H9 (cell line): ENCODE data around the gene C10orf105. TPM values are rescaled to one million over a fixed set of nuclear protein-coding genes. Genes with fewer than 3 reads are reported as not detected.

Experiments
- DNase-seq: peaks from one replicate; pipeline ENCODE4 v3.0.0-alpha.2; 2017
- H2AFZ ChIP-seq: one replicate; pipeline ENCODE4 v1.6.1; 2013; ENCODE audit warnings: mild to moderate bottlenecking, low read length, control low read depth, moderate library complexity
- H2AK5ac ChIP-seq: 2 replicates; pipeline ENCODE4 v1.6.1; 2013; ENCODE audit warnings: low read length, control low read depth, mixed read lengths; ENCODE audit not compliant: insufficient read length
- H2BK120ac ChIP-seq: one replicate; pipeline ENCODE4 v1.6.1; 2013; ENCODE audit warnings: low read depth, mild to moderate bottlenecking, low read length, control low read depth, inconsistent platforms; ENCODE audit not compliant: poor library complexity, severe bottlenecking
- H2BK12ac ChIP-seq: 2 replicates; pipeline ENCODE4 v1.6.1; 2013; ENCODE audit warnings: low read length, control low read depth, mixed read lengths, low read depth; ENCODE audit not compliant: insufficient read length
- H2BK15ac ChIP-seq: 2 replicates; pipeline ENCODE4 v1.6.1; 2013; ENCODE audit warnings: low read depth, low read length, control low read depth
- H2BK20ac ChIP-seq: one replicate; pipeline ENCODE4 v1.6.1; 2013; ENCODE audit warnings: low read depth, mild to moderate bottlenecking, low read length, control low read depth, inconsistent platforms; ENCODE audit not compliant: poor library complexity, severe bottlenecking
- H2BK5ac ChIP-seq: 2 replicates; pipeline ENCODE4 v1.6.1; 2013; ENCODE audit warnings: low read length, control low read depth, mixed read lengths; ENCODE audit not compliant: insufficient read length
- H3K14ac ChIP-seq: 2 replicates; pipeline ENCODE4 v1.6.1; 2013; ENCODE audit warnings: low read length, control low read depth; ENCODE audit not compliant: insufficient read depth
- H3K18ac ChIP-seq: 2 replicates; pipeline ENCODE4 v1.6.1; 2013; ENCODE audit warnings: low read depth, mild to moderate bottlenecking, mixed read lengths, low read length, control low read depth; ENCODE audit not compliant: insufficient read length
- H3K23ac ChIP-seq: 2 replicates; pipeline ENCODE4 v1.6.1; 2013; ENCODE audit warnings: low read length, control low read depth, mixed read lengths, low read depth; ENCODE audit not compliant: insufficient read length
- H3K23me2 ChIP-seq: 2 replicates; pipeline ENCODE4 v1.6.1; 2013; ENCODE audit warnings: low read depth, mild to moderate bottlenecking, mixed read lengths, low read length, control low read depth; ENCODE audit not compliant: insufficient read length, poor library complexity, severe bottlenecking
- H3K27ac ChIP-seq: 2 replicates; pipeline ENCODE4 v1.5.1; 2013; ENCODE audit warnings: low read length, control low read depth, mixed read lengths, low read depth; ENCODE audit not compliant: insufficient read length
- H3K27me3 ChIP-seq: 2 replicates; pipeline ENCODE4 v1.6.1; 2013; ENCODE audit warnings: low read length, control low read depth, inconsistent platforms; ENCODE audit not compliant: insufficient read depth
- H3K4ac ChIP-seq: 2 replicates; pipeline ENCODE4 v1.6.1; 2013; ENCODE audit warnings: low read depth, mild to moderate bottlenecking, control low read depth, inconsistent platforms, low read length, moderate library complexity
- H3K4me1 ChIP-seq: 2 replicates; pipeline ENCODE4 v1.6.1; 2013; ENCODE audit warnings: low read length, control low read depth, inconsistent platforms; ENCODE audit not compliant: insufficient read depth
- H3K4me2 ChIP-seq: 2 replicates; pipeline ENCODE4 v1.6.1; 2013; ENCODE audit warnings: low read length, control low read depth, mixed read lengths; ENCODE audit not compliant: insufficient read length, insufficient read depth
- H3K56ac ChIP-seq: 2 replicates; pipeline ENCODE4 v1.6.1; 2013; ENCODE audit warnings: low read depth, mild to moderate bottlenecking, mixed read lengths, low read length, control low read depth; ENCODE audit not compliant: insufficient read length
- H3K79me1 ChIP-seq: 2 replicates; pipeline ENCODE4 v1.6.1; 2013; ENCODE audit warnings: low read depth, mild to moderate bottlenecking, moderate library complexity, low read length, control low read depth, inconsistent platforms; ENCODE audit not compliant: insufficient read depth, poor library complexity, severe bottlenecking
- H3K79me2 ChIP-seq: 2 replicates; pipeline ENCODE4 v1.6.1; 2013; ENCODE audit warnings: low read length, control low read depth, inconsistent platforms; ENCODE audit not compliant: insufficient read depth
- H3K9ac ChIP-seq: 2 replicates; pipeline ENCODE4 v1.6.1; 2013; ENCODE audit warnings: low read length, control low read depth, mixed read lengths; ENCODE audit not compliant: insufficient read length; ENCODE audit errors: extremely low read depth
- H3K9me3 ChIP-seq: one replicate; pipeline ENCODE4 v1.6.1; 2013; ENCODE audit warnings: low read depth, low read length, inconsistent platforms; ENCODE audit not compliant: control insufficient read depth
- H3T11ph ChIP-seq: one replicate; pipeline ENCODE4 v1.6.1; 2013; ENCODE audit warnings: mild to moderate bottlenecking, low read length, control low read depth, inconsistent platforms
- H4K20me1 ChIP-seq: one replicate; pipeline ENCODE4 v1.6.1; 2013; ENCODE audit not compliant: control insufficient read depth, insufficient read length, insufficient read depth
- H4K5ac ChIP-seq: 2 replicates; pipeline ENCODE4 v1.6.1; 2013; ENCODE audit warnings: low read depth, mild to moderate bottlenecking, mixed read lengths, low read length, control low read depth; ENCODE audit not compliant: insufficient read length
- H4K8ac ChIP-seq: replicated peaks from 2 replicates; pipeline ENCODE4 v1.6.1; 2013; ENCODE audit warnings: low read length, control low read depth, mixed read lengths, low read depth; ENCODE audit not compliant: insufficient read length
- H4K91ac ChIP-seq: 2 replicates; pipeline ENCODE4 v1.6.1; 2013; ENCODE audit warnings: low read depth, mild to moderate bottlenecking, moderate library complexity, mixed read lengths, low read length, control low read depth; ENCODE audit not compliant: insufficient read length
- H3K27ac Mint-ChIP-seq, 3 experiments: 2 replicates in 2 of 3; 3 replicates in 1 of 3; pipeline ENCODE4 v1.8.0; 2020 to 2021; ENCODE audit warnings: mixed read lengths in 3 of 3, mild to moderate bottlenecking in 1 of 3, moderate library complexity in 1 of 3
- H3K27me3 Mint-ChIP-seq: 2 replicates; pipeline ENCODE4 v1.8.0; 2021; ENCODE audit warnings: low read depth, mild to moderate bottlenecking, moderate library complexity, mixed read lengths
- H3K36me3 Mint-ChIP-seq, 3 experiments: 2 replicates in 2 of 3; 3 replicates in 1 of 3; pipeline ENCODE4 v1.8.0; 2020 to 2021; ENCODE audit warnings: low read depth in 3 of 3, mixed read lengths in 3 of 3; ENCODE audit not compliant: insufficient read depth in 1 of 3
- H3K4me1 Mint-ChIP-seq, 2 experiments: 2 replicates each; pipeline ENCODE4 v1.8.0; 2020; ENCODE audit warnings: mixed read lengths in 2 of 2
- H3K4me3 Mint-ChIP-seq, 2 experiments: 2 replicates in 1 of 2; 3 replicates in 1 of 2; pipeline ENCODE4 v1.8.0; 2020 to 2021; ENCODE audit warnings: mild to moderate bottlenecking in 2 of 2, mixed read lengths in 2 of 2, moderate library complexity in 1 of 2
- H3K9me3 Mint-ChIP-seq, 2 experiments: 2 replicates in 1 of 2; 3 replicates in 1 of 2; pipeline ENCODE4 v1.8.0; 2020; ENCODE audit warnings: mild to moderate bottlenecking in 2 of 2, mixed read lengths in 2 of 2, moderate library complexity in 1 of 2
- WGBS: extraction: QIAGEN DNeasy Blood & Tissue Kit; methylation state at CpG from one replicate; pipeline ENCODE4 v1.1.7; 2013; ENCODE audit warnings: missing lambda C conversion rate, low lambda C conversion rate, mixed read lengths; ENCODE audit not compliant: insufficient read length; ENCODE audit errors: extremely low coverage; 5-methylcytosine and 5-hydroxymethylcytosine counted together
- total RNA-seq: library from RNA; stranded (reverse); gene quantifications from 2 replicates; pipeline ENCODE4 v1.2.1, GENCODE V29; 2021
- TF ChIP-seq, protein P1 (sequence below): fragments of 200-600 bp; sonication (generic); conservative IDR thresholded peaks from 3 replicates; pipeline ENCODE4 v1.8.0; 2021; ENCODE audit warnings: antibody characterized with exemption, mild to moderate bottlenecking

The C10orf105 gene
- total RNA-seq, 1 experiment from 2014 or later: 0.26 TPM

GRCh38 chr10:71695502-71696476 lies 23.8 kb downstream of the C10orf105 start:
- H3K4ac ChIP-seq: no peak overlapping the region
- H3K56ac ChIP-seq: no peak overlapping the region
- H3K27me3 ChIP-seq: no peaks in the 10 kb centered on the region
- H2AFZ ChIP-seq: no peak overlapping the region
- no peaks in the 10 kb centered on the region for H3K36me3 Mint-ChIP-seq
- H4K8ac ChIP-seq: no peak overlapping the region
- WGBS: no CpG with 5 or more reads among the region's 14 CpGs
- H2BK15ac ChIP-seq: no peak overlapping the region
- no peak overlapping the region for H3K4me3 Mint-ChIP-seq
- TF ChIP-seq, protein P1, sequence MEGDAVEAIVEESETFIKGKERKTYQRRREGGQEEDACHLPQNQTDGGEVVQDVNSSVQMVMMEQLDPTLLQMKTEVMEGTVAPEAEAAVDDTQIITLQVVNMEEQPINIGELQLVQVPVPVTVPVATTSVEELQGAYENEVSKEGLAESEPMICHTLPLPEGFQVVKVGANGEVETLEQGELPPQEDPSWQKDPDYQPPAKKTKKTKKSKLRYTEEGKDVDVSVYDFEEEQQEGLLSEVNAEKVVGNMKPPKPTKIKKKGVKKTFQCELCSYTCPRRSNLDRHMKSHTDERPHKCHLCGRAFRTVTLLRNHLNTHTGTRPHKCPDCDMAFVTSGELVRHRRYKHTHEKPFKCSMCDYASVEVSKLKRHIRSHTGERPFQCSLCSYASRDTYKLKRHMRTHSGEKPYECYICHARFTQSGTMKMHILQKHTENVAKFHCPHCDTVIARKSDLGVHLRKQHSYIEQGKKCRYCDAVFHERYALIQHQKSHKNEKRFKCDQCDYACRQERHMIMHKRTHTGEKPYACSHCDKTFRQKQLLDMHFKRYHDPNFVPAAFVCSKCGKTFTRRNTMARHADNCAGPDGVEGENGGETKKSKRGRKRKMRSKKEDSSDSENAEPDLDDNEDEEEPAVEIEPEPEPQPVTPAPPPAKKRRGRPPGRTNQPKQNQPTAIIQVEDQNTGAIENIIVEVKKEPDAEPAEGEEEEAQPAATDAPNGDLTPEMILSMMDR: no peak
- no peak overlapping the region for H4K91ac ChIP-seq
- H3K27ac Mint-ChIP-seq: 0 out of 7 replicates have a peak overlapping the region, but pooled peaks of 1 of the 3 experiments have one; percentile 35
- no peak overlapping the region for H3K14ac ChIP-seq
- H2AK5ac ChIP-seq: no peak overlapping the region
- H3K18ac ChIP-seq: no peak overlapping the region
- H3K23ac ChIP-seq: no peak overlapping the region
- H3K79me2 ChIP-seq: no peaks in the 10 kb centered on the region
- no peaks in the 10 kb centered on the region for H3K79me1 ChIP-seq
- H3K23me2 ChIP-seq: no peaks in the 10 kb centered on the region
- H3K4me1 ChIP-seq: no peaks in the 10 kb centered on the region
- H3K9me3 ChIP-seq: no peaks in the 10 kb centered on the region
- no peak overlapping the region for H3K27ac ChIP-seq
- H3K9me3 Mint-ChIP-seq: no peaks in the 10 kb centered on the region; a peak in 2 of 5 replicates
- no peak overlapping the region for H2BK5ac ChIP-seq
- no peak for DNase-seq
- H2BK20ac ChIP-seq: no peak overlapping the region
- no peak overlapping the region for H3K9ac ChIP-seq
- no peak overlapping the region for H4K5ac ChIP-seq
- H2BK120ac ChIP-seq: no peak overlapping the region
- no peak overlapping the region for H3K4me2 ChIP-seq
- H3K4me1 Mint-ChIP-seq: peaks cover 2 to 8% of the 10 kb centered on the region in 2 experiments; a peak in 3 of 4 replicates
- no peak overlapping the region for H3T11ph ChIP-seq
- no peaks in the 10 kb centered on the region; the same call in 1 of the 2 replicates for H3K27me3 Mint-ChIP-seq
- H4K20me1 ChIP-seq: no peaks in the 10 kb centered on the region
- H2BK12ac ChIP-seq: no peak overlapping the region
